Left colon (tissue), 2 donors: ENCODE data around the gene BRMS1. TPM values are rescaled to one million over a fixed set of nuclear protein-coding genes. Genes with fewer than 3 reads are reported as not detected.
"Not testable (repeated sequence)": the region's sequence is repeated elsewhere in the genome, so short reads cannot be mapped to it uniquely, and the experiment has no call there.

Experiments
- ATAC-seq: fragments of 200-7000 bp; cut with Tn5 transposase; one replicate; pipeline ENCODE4 v1.9.1; 2020; ENCODE audit warnings: mild to moderate bottlenecking, moderate library complexity
- DNase-seq, 2 donors: peaks; one replicate each; pipeline ENCODE4 v3.0.0-alpha.2; 2020
- intact Hi-C, 2 donors: fragments of 100-400 bp; cut with DNase I in 1 of 2; cut with micrococcal nuclease in 1 of 2; formaldehyde crosslinking; loops; one replicate each; pipeline versions ENCODE4 v1.11.2 to v1.14.0; 2022; cut with DNase I, micrococcal nuclease
- total RNA-seq, 2 donors: library from RNA; stranded (reverse); fragmentation: NEBNext Ultra II Directional; extraction: Animal tissue kit (Norgen Biotek cat#: 25700); gene quantifications; one replicate each; pipeline ENCODE4 v1.2.1, GENCODE V29; 2021
- donor health status: DM: no; HTN: no; CAD: no.
- donor health status: DM: yes; HTN: yes; CAD: no.

The BRMS1 gene
- total RNA-seq, 2 donors from 2014 or later = 42.5 to 46.3 TPM

DNA sequence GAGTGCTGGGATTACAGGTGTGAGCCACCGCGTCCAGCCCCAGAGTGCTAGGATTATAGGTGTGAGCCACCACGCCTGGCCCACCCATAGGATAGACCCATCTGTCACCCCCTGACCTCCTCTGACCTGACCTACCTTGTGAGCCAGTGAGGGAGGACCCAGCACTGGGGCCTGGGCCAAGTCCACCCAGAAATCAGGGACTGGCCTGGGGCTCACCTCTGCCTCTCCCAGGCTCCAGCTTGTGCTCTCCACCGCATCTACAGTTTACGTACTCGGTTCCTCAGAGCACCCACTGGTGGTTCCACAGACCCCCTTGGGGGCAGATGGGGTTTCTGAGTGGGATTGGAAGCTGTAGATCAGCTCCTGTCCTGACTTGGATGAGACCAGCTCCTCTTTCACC, 20.3 kb upstream of the BRMS1 start:
- intact Hi-C loops = no loop called here
- ATAC-seq (no peak), DNase-seq (no peak)

DNA sequence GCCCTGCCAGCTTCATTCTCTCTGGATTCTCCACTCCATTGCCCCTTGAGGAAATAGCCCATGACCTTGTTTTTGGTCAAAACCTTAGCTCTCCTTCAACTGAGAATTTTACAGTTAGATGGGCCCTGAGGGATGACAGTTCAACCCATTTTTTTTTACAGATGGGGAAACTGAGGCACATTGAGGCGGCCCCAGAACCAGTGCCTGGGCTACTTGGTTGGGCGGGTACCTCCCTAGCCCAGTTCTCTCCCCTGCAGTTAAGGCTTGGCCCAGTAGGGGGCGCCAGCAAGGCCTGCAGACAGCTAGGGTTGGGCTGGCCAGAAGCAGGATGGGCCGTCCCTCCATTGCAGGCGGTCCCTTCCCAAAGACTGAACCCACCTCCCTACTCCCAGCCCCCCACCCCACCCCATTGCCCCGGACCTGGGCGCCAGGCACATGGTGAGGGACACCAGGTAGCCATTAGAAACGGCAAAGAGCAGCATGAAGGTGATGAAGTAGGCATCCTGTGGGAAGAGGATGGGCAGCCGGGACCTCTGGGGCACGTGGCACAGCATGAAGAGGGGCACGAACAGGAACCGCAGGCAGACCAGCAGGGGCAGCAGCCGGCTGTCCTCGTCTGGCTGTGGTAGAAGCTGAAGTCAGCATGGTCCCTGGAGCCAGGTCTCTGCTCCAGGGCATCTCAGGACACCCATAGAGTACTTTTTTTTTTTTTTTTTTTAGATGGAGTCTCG, 19.1 kb upstream of the BRMS1 start:
- ATAC-seq (peak; percentile 40), DNase-seq (peak in 1 of 2 donors; percentile 71)
- intact Hi-C loops = no loop called here

DNA sequence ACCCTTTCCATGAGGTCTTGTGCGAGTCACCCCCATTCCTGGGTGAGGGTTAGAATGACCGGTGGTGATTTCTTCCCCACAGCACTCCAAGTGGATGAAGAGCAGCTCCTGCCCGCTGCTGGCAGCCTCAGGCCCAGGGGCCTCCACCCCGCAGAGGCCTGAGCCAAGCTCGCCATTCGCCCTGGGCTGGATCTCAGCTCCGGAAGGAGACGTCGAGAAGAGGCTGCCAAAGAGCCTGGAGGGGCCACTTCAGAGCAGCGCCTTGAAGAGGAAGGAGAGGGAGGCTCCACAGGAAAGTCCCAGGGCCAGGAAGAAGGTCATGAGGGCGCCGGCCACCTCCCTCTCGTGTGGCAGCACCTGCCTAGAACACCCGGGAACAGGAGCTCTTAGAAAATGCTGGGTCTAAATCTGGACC, 18.3 kb upstream of the BRMS1 start:
- intact Hi-C loops = no loop called here
- peak; percentile 8 for ATAC-seq
- no peak for DNase-seq

DNA sequence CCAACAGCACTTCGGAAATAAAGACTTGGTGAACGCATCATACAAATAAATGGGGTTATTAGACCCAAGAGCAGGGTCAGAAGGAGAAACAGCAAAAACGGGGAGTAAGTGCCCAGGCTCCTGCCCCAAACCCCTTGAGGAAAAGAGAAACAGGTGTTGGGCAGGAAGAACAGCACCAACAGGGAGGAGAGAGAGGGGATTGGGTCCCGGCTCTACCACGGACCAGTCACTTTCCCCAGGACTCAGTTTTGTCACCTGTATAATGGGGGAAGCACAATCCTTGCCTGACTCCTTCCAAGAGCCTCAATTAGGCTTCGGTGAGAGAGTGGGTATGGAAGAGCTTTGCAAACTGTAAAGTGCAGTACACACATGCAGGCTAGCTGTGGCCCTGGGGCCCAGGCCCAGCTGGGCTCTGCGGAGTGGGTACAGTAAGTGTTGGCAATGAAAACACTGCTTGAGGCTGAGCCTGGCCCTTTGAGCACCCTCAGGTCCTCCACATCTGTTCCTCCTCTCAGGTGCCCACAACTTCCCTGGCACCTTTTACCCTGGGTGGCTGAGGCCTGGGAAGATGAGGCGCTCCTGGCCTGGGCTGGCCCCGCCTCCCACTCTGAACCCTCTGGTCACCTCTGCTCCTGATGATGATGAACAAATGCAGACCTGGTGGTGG, 17.7 kb upstream of the BRMS1 start:
- intact Hi-C loops = no loop called here
- peak; percentile 0 for ATAC-seq
- DNase-seq = no peak

DNA sequence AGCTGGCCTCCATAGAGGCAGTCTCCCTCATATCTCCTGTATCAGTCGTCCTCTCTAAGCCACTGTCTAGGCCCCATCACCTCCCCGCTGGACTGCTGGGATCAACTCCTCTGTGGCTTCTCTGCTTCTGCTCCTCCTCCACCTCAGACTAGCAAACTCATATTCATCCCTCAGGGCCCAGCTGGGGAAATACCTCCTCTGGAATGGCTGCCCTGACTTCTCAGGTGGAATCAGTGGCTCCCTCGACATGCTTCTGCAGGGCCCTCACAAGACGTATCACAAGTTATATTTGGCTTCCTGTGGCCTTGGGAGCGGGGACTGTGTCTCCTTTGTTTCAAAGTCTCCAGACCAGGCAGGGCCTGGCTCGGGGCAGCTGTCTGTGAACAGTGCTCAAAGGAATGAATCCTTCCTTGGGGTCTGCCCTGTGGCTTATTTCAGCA, 16.6 kb upstream of the BRMS1 start:
- ATAC-seq (peak; percentile 5), DNase-seq (no peak)
- intact Hi-C loops = no loop called here

DNA sequence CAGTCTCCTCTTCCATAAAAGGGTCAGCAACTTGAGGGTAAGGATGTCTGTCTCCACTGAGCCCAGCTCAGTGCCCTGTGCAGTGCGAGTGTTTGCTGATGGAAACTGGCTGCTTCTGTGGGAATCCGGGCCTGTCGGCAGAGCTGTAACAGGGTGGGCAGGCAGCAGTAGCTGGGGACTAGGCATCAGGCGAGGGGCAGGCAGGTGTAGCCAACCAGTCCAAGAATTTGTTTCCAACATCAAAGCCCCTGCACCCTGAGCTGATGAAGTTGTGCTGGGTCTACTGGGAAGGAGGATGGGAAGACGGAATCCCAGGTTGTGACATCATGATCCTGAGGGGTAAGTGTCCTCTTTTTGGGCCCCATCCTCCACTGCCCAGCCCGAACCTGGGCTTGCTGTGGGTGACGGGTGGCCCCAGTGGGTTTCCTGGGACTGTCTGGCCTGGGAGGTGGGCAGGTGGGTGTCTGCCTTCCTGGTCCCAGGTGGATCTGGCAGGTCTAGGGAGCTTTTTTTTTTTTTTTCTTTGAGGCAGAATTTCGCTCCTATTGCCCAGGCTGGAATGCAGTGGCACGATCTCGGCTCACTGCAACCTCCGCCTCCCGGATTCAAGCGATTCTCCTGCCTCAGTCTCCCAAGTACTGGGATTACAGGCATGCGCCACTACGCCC, 15.6 kb upstream of the BRMS1 start:
- intact Hi-C loops = no loop called here
- ATAC-seq (no peak), DNase-seq (no peak)

DNA sequence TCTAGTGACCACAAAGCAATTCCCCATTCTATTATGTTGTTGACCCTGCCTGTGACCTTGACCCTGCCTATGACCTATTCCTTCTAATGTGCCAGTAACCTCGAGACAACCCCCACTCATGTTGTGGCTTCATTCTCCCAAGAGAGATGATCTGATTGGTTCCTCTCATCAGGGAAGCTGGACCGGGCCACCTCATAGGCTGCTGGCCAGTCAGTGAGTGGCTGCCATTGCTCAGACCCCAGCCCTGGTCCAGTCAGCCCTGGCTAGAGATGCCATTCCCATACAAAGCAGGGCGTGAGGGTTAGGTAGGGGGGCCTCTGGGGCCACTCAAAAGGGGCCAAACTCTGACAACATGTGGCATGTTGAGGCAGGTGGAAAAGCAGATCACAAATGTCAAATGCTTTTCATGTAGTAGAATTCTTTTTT, 14.8 kb upstream of the BRMS1 start:
- intact Hi-C loops = no loop called here
- ATAC-seq (no peak), DNase-seq (no peak)

DNA sequence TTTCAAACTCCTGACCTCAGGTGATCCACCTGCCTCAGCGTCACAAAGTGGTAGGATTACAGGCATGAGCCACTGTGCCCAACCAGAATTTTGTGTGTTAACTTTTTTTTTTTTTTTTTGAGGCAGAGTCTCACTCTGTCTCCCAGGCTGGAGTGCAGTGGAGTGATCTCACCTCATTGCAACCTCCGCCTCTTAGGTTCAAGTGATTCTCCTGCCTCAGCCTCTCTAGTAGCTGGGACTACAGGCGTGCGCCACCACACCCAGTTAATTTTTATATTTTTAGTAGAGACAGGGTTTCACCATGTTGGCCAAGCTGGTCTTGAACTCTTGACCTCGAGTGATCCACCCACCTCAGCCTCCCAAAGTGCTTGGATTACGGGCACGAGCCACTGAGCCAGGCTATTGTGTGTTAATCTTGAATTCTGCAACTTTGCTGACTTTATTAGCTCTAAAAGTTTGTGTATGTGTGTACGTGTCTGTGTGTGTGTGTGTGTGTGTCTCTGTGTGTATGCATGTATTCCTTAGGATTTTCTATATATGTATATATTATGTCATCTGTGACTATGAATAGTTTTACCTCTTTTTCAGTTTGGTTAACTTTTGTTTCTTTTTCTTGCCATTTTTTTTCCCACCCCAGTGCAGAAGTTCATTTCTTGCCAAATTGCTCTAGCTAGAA, 5.8 kb upstream of the BRMS1 start:
- DNase-seq, intact Hi-C loops: not testable (repeated sequence)
- peak; percentile 13 for ATAC-seq

DNA sequence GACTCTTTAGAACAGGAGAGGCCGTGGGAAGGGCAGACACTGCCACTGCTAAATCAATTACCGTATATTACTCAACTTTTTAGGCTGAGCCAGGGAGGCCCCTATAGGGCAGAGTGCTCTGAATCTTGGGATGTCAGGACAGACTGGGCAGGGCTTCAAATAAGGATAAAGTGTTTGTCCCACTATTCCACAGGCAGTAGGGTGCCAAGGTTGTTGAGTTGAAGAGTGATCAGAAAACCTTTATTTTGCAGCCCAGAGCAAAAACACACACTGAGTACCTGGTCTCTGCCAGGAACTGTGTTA, 4.1 kb upstream of the BRMS1 start:
- intact Hi-C loops = no loop called here
- ATAC-seq (no peak), DNase-seq (no peak)

DNA sequence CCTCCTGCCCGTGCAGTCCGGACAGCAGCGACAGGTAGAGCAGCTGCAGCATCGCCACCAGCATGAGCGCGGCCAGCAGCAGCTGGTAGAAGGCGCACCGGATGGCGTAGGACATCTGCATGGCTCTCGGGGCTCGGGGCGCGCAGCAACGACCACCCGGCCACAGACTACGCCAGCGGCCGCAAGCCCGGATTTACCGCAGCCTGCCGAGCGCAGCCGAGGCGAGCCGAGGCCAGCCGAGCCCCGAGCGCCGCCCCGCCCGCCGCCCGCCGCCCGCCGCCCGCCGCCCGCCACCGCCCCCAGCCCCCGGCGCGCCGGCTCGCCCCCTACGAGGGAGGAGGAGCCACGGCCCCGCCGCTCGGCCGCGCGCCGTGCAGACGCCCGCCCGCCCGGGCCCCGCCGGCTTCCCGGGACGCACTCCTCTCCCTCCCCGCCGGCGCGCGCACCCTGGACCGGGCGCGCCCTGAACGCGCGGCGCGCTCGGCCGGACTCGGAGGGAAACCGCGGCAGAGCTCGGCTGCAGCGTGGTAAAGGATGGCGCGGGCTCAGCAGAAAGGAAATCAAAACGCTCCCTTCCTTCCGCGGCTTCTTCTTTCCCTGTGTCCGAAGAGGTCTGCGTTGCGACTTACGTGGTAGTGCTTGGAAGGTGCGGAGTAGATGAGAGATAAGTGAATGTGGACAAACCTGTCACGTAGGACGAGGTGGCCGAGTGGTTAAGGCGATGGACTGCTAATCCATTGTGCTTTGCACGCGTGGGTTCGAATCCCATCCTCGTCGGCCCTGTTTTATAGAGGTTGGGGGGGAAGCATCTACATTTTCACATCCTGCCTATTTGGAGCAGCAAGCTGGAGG, 2.7 kb upstream of the BRMS1 start, which contains the start of gene B4GAT1:
B4GAT1 (minus strand) TSS at position 205 of the 852 bp plus-strand sequence; CDS start at position 121, 84 bp downstream.
- peak; percentile 80 to 82 for DNase-seq
- intact Hi-C loops = no loop called here
- peak; percentile 55 for ATAC-seq

DNA sequence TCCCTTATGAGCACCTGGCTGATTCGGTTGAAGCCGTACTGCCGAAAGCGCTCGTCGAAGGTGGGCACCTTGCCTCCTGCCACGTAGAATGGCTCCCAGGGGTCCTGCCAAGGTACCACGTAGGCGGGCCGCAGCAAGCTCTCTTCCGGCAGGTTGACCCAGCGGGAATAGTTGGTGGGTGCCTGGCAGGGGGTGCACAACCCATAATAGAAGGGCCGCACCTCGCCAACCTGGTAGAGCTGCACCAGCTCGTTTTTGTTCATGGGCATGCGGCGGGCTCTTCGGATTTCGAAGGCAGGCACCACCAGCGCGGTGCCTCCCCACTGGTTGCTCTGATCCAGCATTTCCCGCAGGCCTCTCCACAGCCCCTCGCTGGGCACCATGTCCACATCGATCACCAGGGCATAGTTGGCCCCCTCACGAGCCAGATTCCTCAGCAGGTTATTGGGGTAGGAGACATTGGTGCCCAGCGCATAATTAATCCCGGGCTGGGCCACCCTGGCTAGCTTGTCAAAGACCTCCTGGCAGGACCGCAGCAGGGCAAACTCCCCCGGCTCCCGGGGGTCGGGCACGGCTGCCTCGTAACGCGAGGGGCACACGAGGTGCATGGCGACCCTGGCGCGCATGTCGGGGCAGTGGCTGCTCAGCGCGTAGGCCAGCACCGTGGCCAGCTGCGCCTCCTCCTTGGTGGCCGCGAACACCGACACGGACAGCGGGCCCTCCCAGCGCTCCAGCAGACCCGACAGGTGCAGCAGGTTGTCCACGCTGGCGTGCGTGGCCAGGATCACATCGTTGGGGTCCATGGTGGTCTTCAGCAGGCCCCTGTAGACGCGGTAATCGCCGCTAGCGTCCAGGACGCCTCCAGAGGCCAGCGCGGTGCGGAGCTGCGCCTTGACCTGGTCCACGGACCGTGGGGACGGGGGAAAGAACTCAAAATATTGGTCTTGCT, 1.8 kb upstream of the BRMS1 start:
- intact Hi-C loops = no loop called here
- DNase-seq (peak in 1 of 2 donors; percentile 49), ATAC-seq (peak; percentile 7)

DNA sequence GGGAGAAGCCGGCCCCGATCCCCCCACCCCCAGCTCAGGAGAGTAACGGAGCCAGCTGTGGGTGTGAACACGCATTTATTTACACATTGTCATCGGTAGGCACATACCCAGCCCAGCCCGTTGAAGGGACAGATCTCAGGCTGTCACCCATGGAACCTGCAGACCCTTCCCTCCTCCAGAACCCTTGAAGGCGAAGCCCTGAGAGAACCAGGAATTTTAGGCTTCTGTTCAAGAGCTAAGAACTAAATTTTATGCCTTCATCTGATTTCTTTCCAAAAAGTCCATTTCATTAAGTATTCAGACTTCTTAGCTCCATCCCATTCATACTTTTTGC, 379 bp upstream of the BRMS1 start:
- no peak for ATAC-seq
- intact Hi-C loops = no loop called here
- no peak for DNase-seq

DNA sequence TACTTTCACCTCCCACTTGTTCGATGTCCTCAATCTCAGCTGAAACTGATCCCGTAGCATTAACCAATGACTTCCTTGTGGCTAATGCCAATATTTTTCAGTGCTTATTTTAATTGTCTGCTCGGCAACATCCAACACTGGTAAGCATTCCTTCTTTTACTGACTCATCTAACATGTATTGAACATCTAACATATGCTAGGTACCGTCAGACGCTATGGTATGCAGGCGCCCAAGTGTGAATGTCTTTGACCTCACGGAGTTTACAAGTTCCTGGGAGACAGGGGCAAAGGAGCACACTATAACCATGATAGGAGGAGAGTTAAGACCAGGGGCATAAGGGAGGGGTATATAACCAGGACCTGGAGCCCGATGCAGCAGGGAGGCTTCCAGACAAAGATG, 1.7 kb downstream of the BRMS1 start:
- DNase-seq = no peak
- intact Hi-C loops = no loop called here
- no peak for ATAC-seq

DNA sequence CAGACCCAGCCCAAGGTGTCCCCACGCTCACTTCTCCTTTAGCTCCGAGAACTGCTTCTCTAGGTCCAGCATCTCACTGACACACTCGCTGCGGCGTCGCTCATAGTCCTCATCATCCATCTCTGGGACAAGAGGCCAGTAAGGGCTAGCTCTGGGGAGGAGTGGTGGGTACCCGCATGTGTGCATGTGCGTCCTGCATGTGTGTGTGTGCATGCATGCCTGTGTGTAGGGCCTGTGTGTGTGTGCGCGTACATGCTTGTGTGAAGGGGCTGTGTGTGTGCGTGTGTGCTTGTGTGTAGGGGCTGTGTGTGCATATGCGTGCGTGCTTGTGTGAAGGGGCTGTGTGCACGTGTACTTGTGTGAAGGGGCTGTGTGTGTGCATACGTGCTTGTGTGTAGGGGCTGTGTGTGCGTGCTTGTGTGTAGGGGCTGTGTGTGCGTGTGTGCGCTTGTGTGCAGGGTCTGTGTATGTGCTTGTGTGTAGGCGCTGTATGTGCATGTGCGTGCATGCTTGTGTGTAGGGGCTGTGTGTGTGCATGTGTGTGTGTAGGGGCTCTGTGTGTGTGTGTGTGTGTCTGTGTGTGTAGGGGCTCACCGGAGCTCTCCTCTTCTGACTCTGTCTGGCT, 3.3 kb downstream of the BRMS1 start:
- intact Hi-C loops = no loop called here
- DNase-seq (no peak), ATAC-seq (no peak)

DNA sequence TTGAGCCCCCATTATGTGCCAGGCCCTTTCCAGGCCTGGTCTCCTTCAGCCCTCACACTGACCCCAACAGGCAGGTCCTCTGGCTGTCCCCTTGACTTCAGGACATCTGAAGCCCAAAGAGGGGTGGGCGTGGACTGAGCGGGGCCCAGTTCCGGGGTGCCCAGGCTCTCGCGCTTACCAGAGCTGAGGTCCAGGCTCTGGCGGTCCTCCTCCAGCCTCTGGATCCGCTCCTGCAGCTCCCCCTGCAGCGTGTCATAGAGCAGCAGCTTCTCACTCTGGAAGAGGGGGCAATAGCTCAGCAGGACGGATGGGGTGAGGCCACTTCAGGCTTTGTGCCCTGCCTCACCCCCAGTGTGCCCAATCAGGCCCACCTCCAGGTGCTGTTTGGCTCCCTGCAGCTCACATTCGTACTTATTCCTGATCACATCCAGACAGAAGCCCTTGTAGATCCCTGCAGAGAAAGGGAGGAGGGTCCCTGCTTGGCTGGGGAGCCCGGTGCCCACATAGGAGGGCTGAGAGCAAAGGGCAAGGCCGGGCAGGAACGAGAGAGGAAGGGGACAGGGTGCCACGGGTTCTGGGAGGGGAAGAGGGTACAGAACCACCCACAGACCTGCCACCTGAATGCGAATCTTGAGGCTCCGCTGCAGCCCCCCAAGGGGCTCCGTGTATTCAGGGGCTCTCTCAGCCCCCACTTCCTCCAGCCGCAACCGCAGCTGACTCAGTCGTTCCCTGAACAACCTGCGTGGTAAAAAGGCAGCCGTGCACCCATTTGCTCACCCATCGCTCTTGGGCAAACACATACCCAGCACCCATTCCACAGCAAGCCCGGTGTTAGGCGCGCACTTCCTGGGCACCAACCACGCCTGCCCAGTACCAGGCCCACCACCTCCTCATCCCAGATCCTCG, 4.1 kb downstream of the BRMS1 start:
- intact Hi-C loops = no loop called here
- DNase-seq = no peak
- no peak for ATAC-seq
